Activated T-cell treated with anti-CD3 and anti-CD28 coated beads, Interleukin-2, amount 50 U/mL, for 72 hours (primary cell): ENCODE results near the gene ARAP2. TPM values are rescaled to one million over a fixed set of nuclear protein-coding genes. Genes with fewer than 3 reads are reported as not detected.
A peak's percentile ranks its signal among the peaks of the same experiment; 100 is the strongest.

Experiments
- ATAC-seq, 2 donors: fragments of 150-1000 bp; cut with Tn5 transposase; replicated peaks in 1 of 2; 2 replicates each; pipeline ENCODE4 v1.10.0; 2021; ENCODE audit warnings: moderate library complexity in 2 of 2, mild to moderate bottlenecking in 1 of 2
- DNase-seq, 2 donors: peaks; one replicate each; pipeline ENCODE4 v3.0.0; 2021 to 2022; ENCODE audit warnings: mixed read lengths in 1 of 2
- H3K27ac Mint-ChIP-seq: one replicate; pipeline ENCODE4 v1.8.0; 2022; ENCODE audit warnings: mild to moderate bottlenecking, moderate library complexity, mixed read lengths
- H3K27me3 Mint-ChIP-seq: one replicate; pipeline ENCODE4 v1.8.0; 2022; ENCODE audit warnings: low read depth, mixed read lengths
- H3K36me3 Mint-ChIP-seq, 2 donors: one replicate each; pipeline ENCODE4 v1.8.0; 2022; ENCODE audit warnings: mixed read lengths in 2 of 2, mild to moderate bottlenecking in 1 of 2; ENCODE audit not compliant: insufficient read depth in 2 of 2
- H3K4me1 Mint-ChIP-seq: one replicate; pipeline ENCODE4 v1.8.0; 2022; ENCODE audit warnings: low read depth, mixed read lengths
- H3K4me3 Mint-ChIP-seq, 2 donors: one replicate each; pipeline ENCODE4 v1.8.0; 2022; ENCODE audit warnings: mild to moderate bottlenecking in 2 of 2, mixed read lengths in 2 of 2, moderate library complexity in 2 of 2
- H3K9me3 Mint-ChIP-seq, 2 donors: one replicate each; pipeline ENCODE4 v1.8.0; 2022; ENCODE audit warnings: mixed read lengths in 2 of 2
- total RNA-seq, 2 donors: library from RNA; stranded (reverse); gene quantifications; one replicate each; pipeline ENCODE4 v1.2.3, GENCODE V29; 2022

Gene ARAP2
- total RNA-seq, 2 donors from 2014 or later, result 70.8 to 96.5 TPM

GRCh38 chr4:36088542-36088941 is 155.8 kb downstream of the ARAP2 start:
- H3K4me1 Mint-ChIP-seq, result peaks cover 18% of the 10 kb centered on the region
- peaks cover 3 to 4% of the 10 kb centered on the region in 2 donors for H3K36me3 Mint-ChIP-seq
- no peaks in the 10 kb centered on the region for H3K9me3 Mint-ChIP-seq
- DNase-seq, result no peak
- ATAC-seq, result no peak
- H3K27me3 Mint-ChIP-seq, result no peaks in the 10 kb centered on the region
- H3K4me3 Mint-ChIP-seq, result no peak overlapping the region
- H3K27ac Mint-ChIP-seq, result no peak overlapping the region

GRCh38 chr4:36086261-36086786 is 158.0 kb downstream of the ARAP2 start:
- H3K4me1 Mint-ChIP-seq, result peaks cover 18% of the 10 kb centered on the region
- peak in 1 of 2 donors; percentile 35 for ATAC-seq
- peaks cover 0 to 4% of the 10 kb centered on the region in 2 donors for H3K36me3 Mint-ChIP-seq
- DNase-seq, result no peak
- no peaks in the 10 kb centered on the region for H3K27me3 Mint-ChIP-seq
- H3K9me3 Mint-ChIP-seq, result no peaks in the 10 kb centered on the region
- H3K4me3 Mint-ChIP-seq, result peak overlapping the region; percentile 14 to 27
- peak overlapping the region; percentile 43 for H3K27ac Mint-ChIP-seq

- no peak for ATAC-seq
- H3K4me3 Mint-ChIP-seq, result no peak overlapping the region
- H3K4me1 Mint-ChIP-seq, result peaks cover 18% of the 10 kb centered on the region
- no peaks in the 10 kb centered on the region for H3K9me3 Mint-ChIP-seq
- no peak overlapping the region for H3K27ac Mint-ChIP-seq
- peaks cover 1 to 10% of the 10 kb centered on the region in 2 donors for H3K36me3 Mint-ChIP-seq
- DNase-seq, result no peak
- H3K27me3 Mint-ChIP-seq, result no peaks in the 10 kb centered on the region
Measured at GRCh38 chr4:36082817-36083216, 161.5 kb downstream of the ARAP2 start.

GRCh38 chr4:36081185-36081584 is 163.1 kb downstream of the ARAP2 start:
- no peaks in the 10 kb centered on the region for H3K9me3 Mint-ChIP-seq
- no peaks in the 10 kb centered on the region for H3K27me3 Mint-ChIP-seq
- no peak overlapping the region for H3K27ac Mint-ChIP-seq
- H3K36me3 Mint-ChIP-seq, result peaks cover 1 to 10% of the 10 kb centered on the region in 2 donors
- H3K4me1 Mint-ChIP-seq, result peaks cover 5% of the 10 kb centered on the region
- DNase-seq (peak; percentile 16), ATAC-seq (peak; percentile 92 to 95)
- no peak overlapping the region for H3K4me3 Mint-ChIP-seq

GRCh38 chr4:36079666-36080065 is 164.6 kb downstream of the ARAP2 start:
- no peak for ATAC-seq
- Mint-ChIP-seq H3K9me3 (no peaks in the 10 kb centered on the region), H3K27me3 (no peaks in the 10 kb centered on the region), H3K4me3 (no peak overlapping the region), H3K36me3 (peaks cover 0 to 10% of the 10 kb centered on the region in 2 donors), H3K4me1 (no peaks in the 10 kb centered on the region), H3K27ac (peak overlapping the region; percentile 57)
- DNase-seq, result no peak

- H3K4me1 Mint-ChIP-seq, result no peaks in the 10 kb centered on the region
- ATAC-seq, result no peak
Measured at GRCh38 chr4:36078319-36078718, 166.0 kb downstream of the ARAP2 start.

GRCh38 chr4:36072529-36072928 is 171.8 kb downstream of the ARAP2 start:
- DNase-seq (no peak), ATAC-seq (no peak)
- no peaks in the 10 kb centered on the region for H3K9me3 Mint-ChIP-seq
- no peak overlapping the region for H3K4me3 Mint-ChIP-seq
- peak overlapping the region; percentile 59 for H3K27ac Mint-ChIP-seq
- peaks cover 3 to 15% of the 10 kb centered on the region in 2 donors for H3K36me3 Mint-ChIP-seq
- H3K27me3 Mint-ChIP-seq, result no peaks in the 10 kb centered on the region
- no peaks in the 10 kb centered on the region for H3K4me1 Mint-ChIP-seq

More at GRCh38 chr4:36078319-36078718, 166.0 kb downstream of the ARAP2 start:
- no peaks in the 10 kb centered on the region for H3K27me3 Mint-ChIP-seq
- no peak overlapping the region for H3K4me3 Mint-ChIP-seq
- DNase-seq, result no peak
- H3K36me3 Mint-ChIP-seq, result peaks cover 0 to 13% of the 10 kb centered on the region in 2 donors
- no peak overlapping the region for H3K27ac Mint-ChIP-seq
- no peaks in the 10 kb centered on the region for H3K9me3 Mint-ChIP-seq

GRCh38 chr4:36067116-36067515 is 177.2 kb downstream of the ARAP2 start:
- H3K36me3 Mint-ChIP-seq, result peaks cover 3 to 9% of the 10 kb centered on the region in 2 donors
- H3K4me3 Mint-ChIP-seq, result no peak overlapping the region
- no peaks in the 10 kb centered on the region for H3K9me3 Mint-ChIP-seq
- DNase-seq (no peak), ATAC-seq (no peak)
- peak overlapping the region; percentile 89 for H3K27ac Mint-ChIP-seq
- H3K4me1 Mint-ChIP-seq, result no peaks in the 10 kb centered on the region
- no peaks in the 10 kb centered on the region for H3K27me3 Mint-ChIP-seq

GRCh38 chr4:36065274-36065871 is 178.9 kb downstream of the ARAP2 start:
- no peak for DNase-seq
- Mint-ChIP-seq H3K9me3 (peaks cover 2 to 4% of the 10 kb centered on the region in 2 donors), H3K36me3 (peaks cover 5 to 7% of the 10 kb centered on the region in 2 donors), H3K27ac (no peak overlapping the region), H3K27me3 (no peaks in the 10 kb centered on the region), H3K4me3 (no peak overlapping the region), H3K4me1 (no peaks in the 10 kb centered on the region)
- ATAC-seq, result no peak

- Mint-ChIP-seq H3K36me3 (peaks cover 1 to 4% of the 10 kb centered on the region in 2 donors), H3K4me3 (no peak overlapping the region), H3K27me3 (no peaks in the 10 kb centered on the region), H3K27ac (no peak overlapping the region), H3K4me1 (no peaks in the 10 kb centered on the region), H3K9me3 (peaks cover 2 to 4% of the 10 kb centered on the region in 2 donors)
- no peak for DNase-seq
- ATAC-seq, result no peak
Measured at GRCh38 chr4:36064117-36064516, 180.2 kb downstream of the ARAP2 start.

- no peaks in the 10 kb centered on the region for H3K27me3 Mint-ChIP-seq
- H3K36me3 Mint-ChIP-seq, result no peaks in the 10 kb centered on the region
- H3K4me3 Mint-ChIP-seq, result no peak overlapping the region
- no peaks in the 10 kb centered on the region for H3K4me1 Mint-ChIP-seq
- no peak overlapping the region for H3K27ac Mint-ChIP-seq
- no peak for DNase-seq
- ATAC-seq, result no peak
- no peaks in the 10 kb centered on the region for H3K9me3 Mint-ChIP-seq
Measured at GRCh38 chr4:36056136-36056535, 188.2 kb downstream of the ARAP2 start.

- Mint-ChIP-seq H3K4me1 (no peaks in the 10 kb centered on the region), H3K4me3 (no peak overlapping the region), H3K9me3 (no peaks in the 10 kb centered on the region), H3K36me3 (no peaks in the 10 kb centered on the region), H3K27ac (no peak overlapping the region), H3K27me3 (no peaks in the 10 kb centered on the region)
- DNase-seq (no peak), ATAC-seq (no peak)
Measured at GRCh38 chr4:36054694-36055422, 189.5 kb downstream of the ARAP2 start.

- no peaks in the 10 kb centered on the region for H3K36me3 Mint-ChIP-seq
- H3K27ac Mint-ChIP-seq, result no peak overlapping the region
- ATAC-seq, result no peak
- no peak for DNase-seq
- no peaks in the 10 kb centered on the region for H3K27me3 Mint-ChIP-seq
- no peaks in the 10 kb centered on the region for H3K4me1 Mint-ChIP-seq
- H3K4me3 Mint-ChIP-seq, result no peak overlapping the region
- H3K9me3 Mint-ChIP-seq, result no peaks in the 10 kb centered on the region
Measured at GRCh38 chr4:36053930-36054329, 190.4 kb downstream of the ARAP2 start.
